GM12878 (cell line): ENCODE measurements around the gene KAZN. TPM values are rescaled to one million over a fixed set of nuclear protein-coding genes. Genes with fewer than 3 reads are reported as not detected.

Experiments
- ATAC-seq: fragments of 200-7000 bp; cut with Tn5 transposase; 3 replicates; pipeline ENCODE4 v1.9.1; 2020; ENCODE audit warnings: mild to moderate bottlenecking, moderate library complexity
- BruUV-seq: library from RNA; stranded (reverse); fragments of 400-500 nt; replicated peaks from 2 replicates; lab custom pipeline; 2021; lab: Mats Ljungman, UMichigan
- CTCF ChIA-PET: fragments of 300-600 bp; sonication (Branson Sonifier 250); formaldehyde crosslinking; extraction: SDS; loops from one replicate; lab custom pipeline; 2021; ENCODE audit warnings: inconsistent platforms; lab: Yijun Ruan, JAX
- POLR2A ChIA-PET: fragments of 350-600 bp; formaldehyde crosslinking; extraction: SDS; loops from one replicate; lab custom pipeline; 2021; ENCODE audit warnings: inconsistent platforms; lab: Charles Lee
- RAD21 ChIA-PET: fragments of 300-600 bp; sonication (Branson Sonifier 250); formaldehyde crosslinking; loops from one replicate; lab custom pipeline; 2023; ENCODE audit warnings: antibody characterized with exemption; ENCODE audit not compliant: unreplicated experiment; lab: Charles Lee
- SMC1A ChIA-PET: fragments of 300-600 bp; sonication (Branson Sonifier 250); formaldehyde crosslinking; loops from one replicate; lab custom pipeline; 2023; ENCODE audit not compliant: unreplicated experiment, uncharacterized antibody; lab: Charles Lee
- DNase-seq: peaks from one replicate; pipeline ENCODE4 v3.0.0-alpha.2; 2011; ENCODE audit warnings: low read depth, low spot score
- FAIRE-seq: peaks from 3 replicates; lab custom pipeline; 2011; peaks lifted over from hg19 to GRCh38; lab: Jason Lieb, UNC
- H2AFZ ChIP-seq: 2 replicates; pipeline ENCODE4 v1.6.0; 2011; ENCODE audit warnings: low read depth, low read length, control low read depth; ENCODE audit not compliant: control insufficient read depth
- H3K27ac ChIP-seq: 2 replicates; pipeline ENCODE4 v1.5.1; 2011; ENCODE audit warnings: control low read depth; ENCODE audit not compliant: control insufficient read depth, insufficient read depth
- H3K27me3 ChIP-seq, 2 experiments: replicated peaks in 1 of 2; 2 replicates each; pipeline versions ENCODE4 v1.6.0 to v1.6.1; 2011; ENCODE audit warnings: low read length in 1 of 2; ENCODE audit not compliant: control insufficient read depth in 2 of 2, insufficient read depth in 2 of 2
- H3K36me3 ChIP-seq, 2 experiments: 2 replicates each; pipeline ENCODE4 v1.5.1; 2011; ENCODE audit warnings: low read length in 1 of 2; ENCODE audit not compliant: control insufficient read depth in 2 of 2, insufficient read depth in 2 of 2
- H3K4me1 ChIP-seq: 2 replicates; pipeline ENCODE4 v1.6.1; 2011; ENCODE audit warnings: mild to moderate bottlenecking, low read length, moderate library complexity, mixed read lengths; ENCODE audit not compliant: control insufficient read depth, insufficient read depth
- H3K4me2 ChIP-seq: 2 replicates; pipeline ENCODE4 v1.6.0; 2011; ENCODE audit warnings: control low read depth; ENCODE audit not compliant: control insufficient read depth, insufficient read depth
- H3K4me3 ChIP-seq: fragments of 200-600 bp; sonication (generic); 2 replicates; pipeline ENCODE4 v1.5.1; 2016
- H3K79me2 ChIP-seq: 2 replicates; pipeline ENCODE4 v1.6.0; 2011; ENCODE audit warnings: low read length; ENCODE audit not compliant: control insufficient read depth, insufficient read depth
- H3K9ac ChIP-seq: 2 replicates; pipeline ENCODE4 v1.8.0; 2011; ENCODE audit warnings: low read length, control low read depth, mixed read lengths; ENCODE audit not compliant: control insufficient read depth, insufficient read depth
- H3K9me3 ChIP-seq: replicated peaks from 3 replicates; pipeline ENCODE4 v1.5.1; 2011; ENCODE audit warnings: mild to moderate bottlenecking, low read length; ENCODE audit not compliant: control insufficient read depth, insufficient read depth
- H4K20me1 ChIP-seq: 2 replicates; pipeline ENCODE4 v1.6.0; 2011; ENCODE audit not compliant: control insufficient read depth, insufficient read depth
- ATF3 ChIP-seq: IDR thresholded peaks from 2 replicates; pipeline ENCODE4 v1.6.1; 2011; ENCODE audit warnings: low read depth, mild to moderate bottlenecking, low read length, moderate library complexity, borderline replicate concordance; ENCODE audit errors: extremely low read depth
- BRCA1 ChIP-seq: IDR thresholded peaks from 2 replicates; pipeline ENCODE4 v1.6.1; 2011; ENCODE audit warnings: low read depth, low read length, improper control_type of control experiment
- CREB1 ChIP-seq: IDR thresholded peaks from 2 replicates; pipeline ENCODE4 v1.6.1; 2012; ENCODE audit warnings: low read depth, mild to moderate bottlenecking, inconsistent platforms
- MEF2A ChIP-seq: IDR thresholded peaks from 2 replicates; pipeline ENCODE4 v1.6.1; 2011; ENCODE audit warnings: low read depth, mild to moderate bottlenecking, low read length, moderate library complexity; ENCODE audit not compliant: insufficient read depth
- NFIC ChIP-seq: IDR thresholded peaks from 2 replicates; pipeline ENCODE4 v1.6.1; 2012; ENCODE audit warnings: low read depth, mild to moderate bottlenecking, inconsistent platforms, low read length, moderate library complexity
- NR2F1 ChIP-seq: fragments of 450-650 bp; conservative IDR thresholded peaks from 2 replicates; pipeline ENCODE4 v1.6.1; 2017; ENCODE audit warnings: mild to moderate bottlenecking
- NRF1 ChIP-seq: conservative IDR thresholded peaks from 2 replicates; pipeline ENCODE4 v1.6.1; 2011; ENCODE audit warnings: mild to moderate bottlenecking, low read depth, low read length, improper control_type of control experiment
- RBBP5 ChIP-seq: fragments of 200-600 bp; sonication (generic); conservative IDR thresholded peaks from 2 replicates; pipeline ENCODE4 v1.6.1; 2016
- SMAD5 ChIP-seq: IDR thresholded peaks from 2 replicates; pipeline ENCODE4 v1.6.1; 2016; ENCODE audit warnings: antibody characterized with exemption, low read depth
- TARDBP ChIP-seq: IDR thresholded peaks from 2 replicates; pipeline ENCODE4 v1.6.1; 2016; ENCODE audit warnings: borderline replicate concordance
- WGBS: methylation state at CpG from one replicate; pipeline ENCODE4 v1.1.6; 2016; ENCODE audit warnings: low lambda C conversion rate; ENCODE audit not compliant: insufficient replicate concordance, insufficient coverage; ENCODE audit errors: missing lambda C conversion rate; 5-methylcytosine and 5-hydroxymethylcytosine counted together
- in situ Hi-C: fragments of 300-500 bp; cut with MboI; formaldehyde crosslinking; loops from 9 replicates; pipeline ENCODE4 v1.14.3; 2018; ENCODE audit warnings: mixed read lengths
- intact Hi-C: fragments of 100-400 bp; cut with micrococcal nuclease; formaldehyde crosslinking; loops from one replicate; pipeline ENCODE4 v1.14.2; 2022; ENCODE audit not compliant: unreplicated experiment
- polyA plus RNA-seq, 11 experiments: library from polyadenylated mRNA; depleted of rRNA in 4 of 11; unstranded in 6 of 11; stranded (reverse) in 5 of 11; fragments of >200 nt; fragmentation: Nextera tagmentation in 4 of 11; fragmentation: Illumina TruSeq in 1 of 11; extraction: Ambion mirVana in 4 of 11; extraction: Trizol in 1 of 11; gene quantifications; 1 replicate in 1 of 11; 2 replicates in 10 of 11; pipeline versions ENCODE4 v1.2.1 to v1.2.3, GENCODE V29; 2011 to 2016; ENCODE audit warnings: inconsistent platforms in 2 of 11, missing spikeins in 2 of 11, low read depth in 1 of 11
- total RNA-seq, 4 experiments: library from RNA; depleted of rRNA in 3 of 4; stranded (reverse); fragments of >200 nt in 3 of 4; fragmentation: Illumina TruSeq in 1 of 4; extraction: Trizol in 1 of 4; gene quantifications; 2 replicates each; pipeline versions ENCODE4 v1.2.1 to v1.2.3, GENCODE V29; 2013 to 2021
- TF ChIP-seq, protein P1 (sequence below): fragments of 450-650 bp; formaldehyde crosslinking; IDR thresholded peaks from 2 replicates; pipeline ENCODE4 v1.5.0; 2022; ENCODE audit warnings: mild to moderate bottlenecking, missing genetic modification characterization
- TF ChIP-seq, protein P2 (sequence below): fragments of 450-650 bp; IDR thresholded peaks from 2 replicates; pipeline ENCODE4 v1.6.1; 2016; ENCODE audit warnings: mild to moderate bottlenecking, moderate library complexity, borderline replicate concordance

KAZN gene
- total and polyA plus RNA-seq, 10 of the 15 experiments (the other 5 are each of a cell fraction or from before 2014, with no cell fraction given): 0.72 to 4.0 (median 1.2) TPM

DNA sequence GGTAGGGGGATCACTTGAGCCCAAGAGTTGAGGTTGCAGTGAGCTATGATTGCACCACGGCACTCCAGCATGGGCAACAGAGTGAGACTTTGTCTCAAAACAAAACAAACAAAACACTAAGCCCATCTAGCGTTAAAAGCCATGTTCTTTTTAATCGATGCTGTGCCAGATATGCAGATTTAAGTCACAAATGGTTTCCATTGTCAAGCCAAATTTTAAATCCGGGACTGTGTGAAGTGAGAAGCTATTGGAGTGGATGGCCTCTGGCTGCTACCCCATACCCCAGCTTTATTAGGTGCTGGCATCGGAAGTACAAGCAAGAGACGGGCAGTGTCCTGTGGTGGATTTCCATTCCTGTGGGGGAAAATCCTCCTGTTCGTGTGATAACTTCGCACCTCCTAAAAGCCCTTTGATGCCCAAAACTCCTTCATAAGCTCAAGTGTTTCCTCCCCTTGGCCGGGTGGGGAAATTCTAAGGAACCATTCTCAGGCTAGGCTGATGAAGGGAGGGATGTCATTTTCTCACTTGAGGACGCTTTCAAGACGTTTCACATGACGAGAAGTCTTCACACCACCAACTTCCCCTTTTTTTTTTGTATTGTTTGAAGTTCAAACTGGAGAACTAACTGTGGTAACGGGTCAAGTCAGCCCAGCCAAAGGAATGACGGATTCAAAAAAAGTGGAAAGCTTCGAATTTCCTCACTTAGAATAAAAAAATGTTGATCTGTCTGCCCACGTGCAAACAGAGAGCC lies 140.8 kb downstream of the KAZN start (continued):
- TF ChIP-seq, protein P1, sequence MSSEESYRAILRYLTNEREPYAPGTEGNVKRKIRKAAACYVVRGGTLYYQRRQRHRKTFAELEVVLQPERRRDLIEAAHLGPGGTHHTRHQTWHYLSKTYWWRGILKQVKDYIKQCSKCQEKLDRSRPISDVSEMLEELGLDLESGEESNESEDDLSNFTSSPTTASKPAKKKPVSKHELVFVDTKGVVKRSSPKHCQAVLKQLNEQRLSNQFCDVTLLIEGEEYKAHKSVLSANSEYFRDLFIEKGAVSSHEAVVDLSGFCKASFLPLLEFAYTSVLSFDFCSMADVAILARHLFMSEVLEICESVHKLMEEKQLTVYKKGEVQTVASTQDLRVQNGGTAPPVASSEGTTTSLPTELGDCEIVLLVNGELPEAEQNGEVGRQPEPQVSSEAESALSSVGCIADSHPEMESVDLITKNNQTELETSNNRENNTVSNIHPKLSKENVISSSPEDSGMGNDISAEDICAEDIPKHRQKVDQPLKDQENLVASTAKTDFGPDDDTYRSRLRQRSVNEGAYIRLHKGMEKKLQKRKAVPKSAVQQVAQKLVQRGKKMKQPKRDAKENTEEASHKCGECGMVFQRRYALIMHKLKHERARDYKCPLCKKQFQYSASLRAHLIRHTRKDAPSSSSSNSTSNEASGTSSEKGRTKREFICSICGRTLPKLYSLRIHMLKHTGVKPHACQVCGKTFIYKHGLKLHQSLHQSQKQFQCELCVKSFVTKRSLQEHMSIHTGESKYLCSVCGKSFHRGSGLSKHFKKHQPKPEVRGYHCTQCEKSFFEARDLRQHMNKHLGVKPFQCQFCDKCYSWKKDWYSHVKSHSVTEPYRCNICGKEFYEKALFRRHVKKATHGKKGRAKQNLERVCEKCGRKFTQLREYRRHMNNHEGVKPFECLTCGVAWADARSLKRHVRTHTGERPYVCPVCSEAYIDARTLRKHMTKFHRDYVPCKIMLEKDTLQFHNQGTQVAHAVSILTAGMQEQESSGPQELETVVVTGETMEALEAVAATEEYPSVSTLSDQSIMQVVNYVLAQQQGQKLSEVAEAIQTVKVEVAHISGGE (CRISPR knock-in tag): no peak
- TF ChIP-seq NRF1: no peak
- TF ChIP-seq BRCA1: no peak
- TF ChIP-seq RBBP5: no peak

DNA sequence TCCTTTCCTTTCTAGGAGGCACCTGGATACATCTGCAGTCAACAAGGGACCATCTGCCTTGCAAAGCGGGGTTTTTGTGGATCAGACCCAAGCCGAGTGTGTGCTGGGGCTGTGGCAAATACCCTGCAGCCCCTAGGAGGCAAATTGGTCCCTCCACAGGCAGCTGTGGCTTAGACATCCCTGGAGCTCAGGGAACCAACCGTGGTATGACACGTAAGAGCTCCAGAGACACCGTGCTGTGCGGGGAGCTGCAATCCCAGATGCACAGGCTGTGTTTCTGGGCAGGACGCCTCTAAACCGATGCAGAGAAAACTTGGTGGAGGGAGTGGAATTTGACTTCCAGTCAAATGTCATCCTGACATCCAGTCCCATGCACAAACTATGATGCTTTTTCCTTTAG lies 141.5 kb downstream of the KAZN start:
- FAIRE-seq (no peak), DNase-seq (no peak), ATAC-seq (no peak)
- H3K27me3 ChIP-seq: no peaks in the 10 kb centered on the region
- in situ Hi-C loops (no loop called here), intact Hi-C loops (loop anchor here (5.0 kb wide), 1 partner anchor 223 kb away; no protein-coding TSS in a partner anchor)
- no peaks in the 10 kb centered on the region; the same call in 2 of the 3 replicates for H3K9me3 ChIP-seq
- no peak overlapping the region for H3K27ac ChIP-seq
- TF ChIP-seq, protein P2, sequence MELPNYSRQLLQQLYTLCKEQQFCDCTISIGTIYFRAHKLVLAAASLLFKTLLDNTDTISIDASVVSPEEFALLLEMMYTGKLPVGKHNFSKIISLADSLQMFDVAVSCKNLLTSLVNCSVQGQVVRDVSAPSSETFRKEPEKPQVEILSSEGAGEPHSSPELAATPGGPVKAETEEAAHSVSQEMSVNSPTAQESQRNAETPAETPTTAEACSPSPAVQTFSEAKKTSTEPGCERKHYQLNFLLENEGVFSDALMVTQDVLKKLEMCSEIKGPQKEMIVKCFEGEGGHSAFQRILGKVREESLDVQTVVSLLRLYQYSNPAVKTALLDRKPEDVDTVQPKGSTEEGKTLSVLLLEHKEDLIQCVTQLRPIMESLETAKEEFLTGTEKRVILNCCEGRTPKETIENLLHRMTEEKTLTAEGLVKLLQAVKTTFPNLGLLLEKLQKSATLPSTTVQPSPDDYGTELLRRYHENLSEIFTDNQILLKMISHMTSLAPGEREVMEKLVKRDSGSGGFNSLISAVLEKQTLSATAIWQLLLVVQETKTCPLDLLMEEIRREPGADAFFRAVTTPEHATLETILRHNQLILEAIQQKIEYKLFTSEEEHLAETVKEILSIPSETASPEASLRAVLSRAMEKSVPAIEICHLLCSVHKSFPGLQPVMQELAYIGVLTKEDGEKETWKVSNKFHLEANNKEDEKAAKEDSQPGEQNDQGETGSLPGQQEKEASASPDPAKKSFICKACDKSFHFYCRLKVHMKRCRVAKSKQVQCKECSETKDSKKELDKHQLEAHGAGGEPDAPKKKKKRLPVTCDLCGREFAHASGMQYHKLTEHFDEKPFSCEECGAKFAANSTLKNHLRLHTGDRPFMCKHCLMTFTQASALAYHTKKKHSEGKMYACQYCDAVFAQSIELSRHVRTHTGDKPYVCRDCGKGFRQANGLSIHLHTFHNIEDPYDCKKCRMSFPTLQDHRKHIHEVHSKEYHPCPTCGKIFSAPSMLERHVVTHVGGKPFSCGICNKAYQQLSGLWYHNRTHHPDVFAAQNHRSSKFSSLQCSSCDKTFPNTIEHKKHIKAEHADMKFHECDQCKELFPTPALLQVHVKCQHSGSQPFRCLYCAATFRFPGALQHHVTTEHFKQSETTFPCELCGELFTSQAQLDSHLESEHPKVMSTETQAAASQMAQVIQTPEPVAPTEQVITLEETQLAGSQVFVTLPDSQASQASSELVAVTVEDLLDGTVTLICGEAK: no peak
- TF ChIP-seq MEF2A (no peak), ATF3 (no peak), SMAD5 (no peak), NR2F1 (no peak), TARDBP (no peak), NFIC (no peak), CREB1 (no peak)
- ChIA-PET CTCF (interaction anchor here (1.3 to 1.6 kb wide), 2 partner anchors 8 to 11 kb away, joined by 4 read pairs; no protein-coding TSS in a partner anchor), RAD21 (interaction anchor here (0.9 to 2.0 kb wide), 2 partner anchors 140 to 219 kb away, joined by 3 to 5 read pairs; no protein-coding TSS in a partner anchor), SMC1A (interaction anchor here (1.1 to 1.8 kb wide), 3 partner anchors 8 to 68 kb away, joined by 3 to 7 read pairs (median 3); no protein-coding TSS in a partner anchor), POLR2A (interaction anchor here (1.8 kb wide), 1 partner anchor 13 kb away, joined by 5 read pairs; no protein-coding TSS in a partner anchor)
- 8% methylated on average over 8 of the region's 8 CpGs for WGBS
- H3K4me3 ChIP-seq: no peak overlapping the region
- no peak overlapping the region for H3K9ac ChIP-seq
- H3K4me1 ChIP-seq: peaks cover 13% of the 10 kb centered on the region
- H3K79me2 ChIP-seq: no peaks in the 10 kb centered on the region
- no TSS peak for BruUV-seq
- no peaks in the 10 kb centered on the region for H3K36me3 ChIP-seq
- no peak overlapping the region for H2AFZ ChIP-seq
- H4K20me1 ChIP-seq: no peaks in the 10 kb centered on the region
- no peak overlapping the region for H3K4me2 ChIP-seq
